Prostate gland (tissue), 2 donors: ENCODE results near the gene PCED1A.

Experiments
- POLR2A ChIP-seq: fragments of 450-650 bp; IDR thresholded peaks from one replicate; pipeline ENCODE4 v1.6.1; 2016; ENCODE audit warnings: antibody characterized with exemption, mild to moderate bottlenecking
- TF ChIP-seq, protein P1 (sequence below), 4 experiments: fragments of 200-600 bp in 2 of 4; fragments of 450-650 bp in 2 of 4; sonication (generic) in 2 of 4; IDR thresholded peaks; 1 replicate in 3 of 4; 2 replicates in 1 of 4; pipeline ENCODE4 v1.5.1; 2016 to 2019; ENCODE audit warnings: antibody characterized with exemption in 4 of 4, mild to moderate bottlenecking in 2 of 4, moderate library complexity in 2 of 4

DNA sequence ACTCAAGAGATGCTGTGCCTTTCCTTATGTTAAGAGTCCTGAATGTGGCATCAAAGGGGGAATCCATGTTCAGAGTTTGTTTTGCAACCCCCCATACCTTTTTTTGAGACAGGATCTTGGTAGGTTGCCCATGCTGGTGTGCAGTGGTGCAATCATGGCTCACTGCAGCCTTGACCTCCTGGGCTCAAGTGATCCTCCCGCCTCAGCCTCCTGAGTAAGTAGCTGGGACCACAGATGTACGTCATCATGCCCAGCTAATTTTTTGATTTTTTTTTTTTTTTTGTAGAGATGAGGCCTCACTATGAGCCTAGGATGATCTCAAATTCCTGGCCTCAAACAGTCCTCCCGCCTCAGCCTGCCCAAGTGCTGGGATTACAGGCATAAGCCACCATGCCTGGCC lies 49.3 kb upstream of the PCED1A start:
- TF ChIP-seq, protein P1, sequence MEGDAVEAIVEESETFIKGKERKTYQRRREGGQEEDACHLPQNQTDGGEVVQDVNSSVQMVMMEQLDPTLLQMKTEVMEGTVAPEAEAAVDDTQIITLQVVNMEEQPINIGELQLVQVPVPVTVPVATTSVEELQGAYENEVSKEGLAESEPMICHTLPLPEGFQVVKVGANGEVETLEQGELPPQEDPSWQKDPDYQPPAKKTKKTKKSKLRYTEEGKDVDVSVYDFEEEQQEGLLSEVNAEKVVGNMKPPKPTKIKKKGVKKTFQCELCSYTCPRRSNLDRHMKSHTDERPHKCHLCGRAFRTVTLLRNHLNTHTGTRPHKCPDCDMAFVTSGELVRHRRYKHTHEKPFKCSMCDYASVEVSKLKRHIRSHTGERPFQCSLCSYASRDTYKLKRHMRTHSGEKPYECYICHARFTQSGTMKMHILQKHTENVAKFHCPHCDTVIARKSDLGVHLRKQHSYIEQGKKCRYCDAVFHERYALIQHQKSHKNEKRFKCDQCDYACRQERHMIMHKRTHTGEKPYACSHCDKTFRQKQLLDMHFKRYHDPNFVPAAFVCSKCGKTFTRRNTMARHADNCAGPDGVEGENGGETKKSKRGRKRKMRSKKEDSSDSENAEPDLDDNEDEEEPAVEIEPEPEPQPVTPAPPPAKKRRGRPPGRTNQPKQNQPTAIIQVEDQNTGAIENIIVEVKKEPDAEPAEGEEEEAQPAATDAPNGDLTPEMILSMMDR (IDR thresholded peaks at IDR 0.05), result no peak
- no peak for TF ChIP-seq POLR2A
